ENCODE results near the gene GPANK1. TPM values are rescaled to one million over a fixed set of nuclear protein-coding genes. Genes with fewer than 3 reads are reported as not detected.
A peak's percentile ranks its signal among the peaks of the same experiment; 100 is the strongest.

The GPANK1 gene
- total and polyA plus RNA-seq, 9 of the 15 experiments (the other 6 are each of a cell fraction or from before 2014, with no cell fraction given), result 32.2 to 111 (median 46.3) TPM

- TF ChIP-seq ZNF407 (IDR thresholded peaks at IDR 0.05; ENCODE audit: low read depth) (no peak), OTX1 (CRISPR knock-in tag; IDR thresholded peaks at IDR 0.05) (peak; percentile 72), NFIX (CRISPR knock-in tag; IDR thresholded peaks at IDR 0.05; ENCODE audit: low read depth) (no peak), KLF1 (tag; IDR thresholded peaks at IDR 0.05) (peak; percentile 85), PCBP2 (IDR thresholded peaks at IDR 0.05; ENCODE audit: low read depth, low read length, poor library complexity, severe bottlenecking) (no peak), SIRT6 (IDR thresholded peaks at IDR 0.05; ENCODE audit: low read depth, low read length) (no peak), MCM7 (IDR thresholded peaks at IDR 0.05) (peak in 1 of 2 experiments; percentile 87; a peak in 1 of 4 replicates), HDAC1 (IDR thresholded peaks at IDR 0.05) (peak in 1 of 2 experiments; percentile 94; a peak in 2 of 4 replicates), ZNF707 (CRISPR knock-in tag; conservative IDR thresholded peaks at IDR 0.05) (no peak), ZNF584 (CRISPR knock-in tag; IDR thresholded peaks at IDR 0.05; ENCODE audit: low read depth) (peak; percentile 10; the same call in 1 of the 2 replicates), RBFOX2 (IDR thresholded peaks at IDR 0.05; ENCODE audit: low read depth, low read length) (peak; percentile 83), NBN (IDR thresholded peaks at IDR 0.05; ENCODE audit: low read depth) (peak; percentile 94), CREM (IDR thresholded peaks at IDR 0.05; ENCODE audit: low read depth) (peak; percentile 19; the same call in 1 of the 2 replicates), DPF2 (IDR thresholded peaks at IDR 0.05) (peak; percentile 86), HDGF (IDR thresholded peaks at IDR 0.05) (peak; percentile 81), GATAD2B (IDR thresholded peaks at IDR 0.05; ENCODE audit: borderline replicate concordance) (no peak), POLR2AphosphoS2 (IDR thresholded peaks at IDR 0.05; ENCODE audit: low read length) (peak; percentile 98), THRB (CRISPR knock-in tag; conservative IDR thresholded peaks at IDR 0.05) (peak; percentile 67; the same call in 1 of the 2 replicates), ZNF384 (IDR thresholded peaks at IDR 0.05; ENCODE audit: low read depth, low read length) (peak; percentile 50; the same call in 1 of the 2 replicates), TEAD1 (CRISPR knock-in tag; IDR thresholded peaks at IDR 0.05) (0 out of 4 replicates have a peak, but pooled peaks of 1 of the 2 experiments have one; percentile 35), GTF2A2 (tag; IDR thresholded peaks at IDR 0.05) (peak; percentile 78)
Observed at GRCh38 chr6:31652925-31653724, 11.7 kb downstream of the GPANK1 start (continued).
